Left renal pelvis (tissue), 4 donors: ENCODE results near the gene CLN6. TPM values are rescaled to one million over a fixed set of nuclear protein-coding genes. Genes with fewer than 3 reads are reported as not detected.
"Not testable (repeated sequence)": the region's sequence is repeated elsewhere in the genome, so short reads cannot be mapped to it uniquely, and the experiment has no call there.

ENCODE experiments used
- DNase-seq, 4 donors: peaks; one replicate each; pipeline ENCODE4 v3.0.0-alpha.2; 2013; ENCODE audit warnings: low read depth in 4 of 4, low spot score in 3 of 4
- polyA plus RNA-seq, 4 donors: library from polyadenylated mRNA; unstranded; fragments of 120-200 nt; gene quantifications; one replicate each; pipeline ENCODE4 v1.2.1, GENCODE V29; 2013; ENCODE audit not compliant: insufficient read length in 4 of 4

Gene CLN6
- polyA plus RNA-seq, 4 donors = 17.9 to 46.4 (median 33.8) TPM

- DNase-seq = no peak
These were observed 4.8 kb downstream of the CLN6 start for GRCh38 chr15:68224546-68225250.

DNA sequence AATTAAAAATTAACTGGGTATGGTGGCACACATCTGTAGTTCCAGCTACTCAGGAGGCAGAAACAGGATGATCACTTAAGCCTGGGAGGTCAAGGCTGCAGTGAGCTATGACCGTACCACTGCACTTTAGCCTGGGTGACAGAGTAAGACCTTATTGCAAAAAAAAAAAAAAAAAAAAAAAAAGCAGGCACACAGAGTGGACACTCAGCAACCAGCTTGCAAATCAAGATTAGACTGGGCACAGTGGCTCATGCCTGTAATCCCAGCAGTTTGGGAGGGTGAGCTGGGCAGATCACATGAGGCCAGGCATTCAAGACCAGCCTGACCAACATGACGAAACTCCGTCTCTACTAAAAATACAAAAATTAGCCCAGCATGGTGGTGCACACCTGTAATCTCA lies 5.4 kb downstream of the CLN6 start:
- DNase-seq = no peak

- no peak for DNase-seq
These were observed 6.4 kb downstream of the CLN6 start for GRCh38 chr15:68223171-68223570.

DNA sequence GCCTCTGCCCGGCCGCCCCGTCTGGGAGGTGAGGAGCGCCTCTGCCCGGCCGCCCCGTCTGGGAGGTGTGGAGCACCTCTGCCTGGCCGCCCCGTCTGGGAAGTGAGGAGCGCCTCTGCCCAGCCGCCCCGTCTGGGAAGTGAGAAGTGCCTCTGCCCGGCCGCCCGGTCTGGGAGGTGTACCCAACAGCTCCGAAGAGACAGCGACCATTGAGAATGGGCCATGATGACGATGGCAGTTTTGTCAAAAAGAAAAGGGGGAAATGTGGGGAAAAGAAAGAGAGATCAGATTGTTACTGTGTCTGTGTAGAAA lies 7.1 kb downstream of the CLN6 start:
- DNase-seq = not testable (repeated sequence)

DNA sequence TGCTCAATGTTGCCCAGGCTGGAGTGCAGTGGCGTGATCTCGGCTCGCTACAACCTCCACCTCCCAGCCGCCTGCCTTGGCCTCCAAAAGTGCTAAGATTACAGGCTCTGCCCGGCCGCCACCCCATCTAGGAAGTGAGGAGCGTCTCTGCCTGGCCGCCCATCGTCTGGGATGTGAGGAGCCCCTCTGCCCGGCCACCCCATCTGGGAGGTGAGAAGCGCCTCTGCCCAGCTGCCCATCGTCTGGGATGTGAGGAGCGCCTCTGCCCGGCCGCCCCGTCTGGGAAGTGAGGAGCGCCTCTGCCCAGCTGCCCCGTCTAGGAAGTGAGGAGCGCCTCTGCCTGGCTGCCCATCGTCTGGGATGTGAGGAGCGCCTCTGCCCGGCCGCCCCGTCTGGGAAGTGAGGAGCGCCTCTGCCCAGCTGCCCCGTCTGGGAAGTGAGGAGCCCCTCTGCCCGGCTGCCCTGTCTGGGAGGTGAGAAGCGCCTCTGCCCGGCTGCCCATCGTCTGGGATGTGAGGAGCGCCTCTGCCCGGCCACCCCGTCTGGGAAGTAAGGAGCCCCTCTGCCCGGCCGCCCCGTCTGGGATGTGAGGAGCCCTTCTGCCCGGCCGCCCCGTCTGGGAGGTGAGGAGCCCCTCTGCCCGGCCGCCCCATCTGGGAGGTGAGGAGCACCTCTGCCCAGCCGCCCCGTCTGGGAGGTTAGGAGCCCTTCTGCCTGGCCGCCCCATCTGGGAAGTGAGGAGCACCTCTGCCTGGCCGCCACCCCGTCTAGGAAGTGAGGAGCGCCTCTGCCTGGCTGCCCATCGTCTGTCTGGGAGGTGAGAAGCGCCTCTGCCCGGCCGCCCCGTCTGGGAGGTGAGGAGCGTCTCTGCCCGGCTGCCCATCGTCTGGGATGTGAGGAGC lies 7.7 kb downstream of the CLN6 start:
- DNase-seq = not testable (repeated sequence)

- no peak for DNase-seq
These were observed 8.6 kb downstream of the CLN6 start for GRCh38 chr15:68220967-68221366.

DNA sequence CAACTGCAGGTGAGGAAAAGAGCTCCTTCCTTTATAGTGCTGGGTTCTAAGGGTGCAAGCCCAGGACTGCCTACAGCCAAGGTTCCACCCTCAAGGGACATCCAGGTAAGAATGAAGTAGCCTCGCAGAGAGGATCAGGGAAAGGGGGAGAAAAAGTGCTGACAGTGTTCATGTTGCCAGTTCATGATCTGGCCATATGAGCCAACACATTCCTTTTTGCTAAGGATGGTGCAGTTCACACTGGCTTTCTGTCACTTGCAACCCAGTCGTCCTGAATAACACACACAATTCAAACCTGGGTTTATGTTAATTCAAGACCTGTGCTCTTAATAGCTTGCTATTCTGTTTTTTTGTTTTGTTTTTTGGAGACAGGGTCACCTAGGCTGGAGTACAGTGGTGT lies 9.0 kb downstream of the CLN6 start:
- no peak for DNase-seq

DNA sequence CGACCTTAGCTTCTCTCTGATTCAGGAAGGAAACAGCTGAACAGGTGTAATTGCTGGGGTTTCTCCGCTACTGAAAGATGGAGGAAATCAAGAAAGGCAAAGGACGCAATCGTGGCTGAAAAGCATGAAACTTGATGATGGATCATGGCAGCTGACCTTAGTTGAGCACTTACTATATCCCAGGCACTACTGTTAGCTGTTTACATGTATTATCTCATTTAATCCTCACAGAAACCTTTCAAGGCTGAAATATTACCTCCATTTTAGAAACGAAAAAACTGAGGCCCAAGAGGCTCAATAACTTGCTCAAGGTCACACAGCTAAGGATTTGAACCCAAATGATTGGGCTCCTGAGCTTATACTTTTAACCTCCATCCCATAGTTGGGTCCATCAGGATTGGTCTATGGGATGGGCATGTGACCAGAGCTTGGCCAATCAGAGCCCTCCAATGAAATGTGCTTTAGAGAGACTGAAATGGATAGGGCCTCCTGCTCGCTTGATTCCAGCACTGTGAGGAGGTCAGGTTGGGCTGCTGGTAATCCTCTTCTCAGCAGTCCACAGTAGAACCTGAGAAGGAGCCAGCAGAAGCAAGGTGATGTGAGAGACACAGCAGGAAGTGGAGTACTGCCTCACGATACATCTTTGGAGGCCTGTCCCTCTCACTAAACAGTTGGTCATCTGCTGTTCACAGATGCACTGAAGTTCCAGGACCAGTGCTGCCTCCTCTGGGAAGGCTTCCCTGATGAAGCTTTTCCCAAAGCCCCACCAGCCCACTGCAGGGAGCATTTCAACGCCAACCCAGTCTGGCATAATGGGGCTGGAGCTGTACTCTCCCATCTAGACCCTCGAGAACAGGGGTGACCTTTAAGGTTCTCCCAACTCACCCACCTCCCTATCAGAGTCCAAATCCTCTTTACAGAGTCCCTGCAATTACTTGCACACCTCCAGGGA lies 10.4 kb downstream of the CLN6 start:
- DNase-seq = no peak

GRCh38 chr15:68218331-68218730 lies 11.2 kb downstream of the CLN6 start:
- no peak for DNase-seq

DNA sequence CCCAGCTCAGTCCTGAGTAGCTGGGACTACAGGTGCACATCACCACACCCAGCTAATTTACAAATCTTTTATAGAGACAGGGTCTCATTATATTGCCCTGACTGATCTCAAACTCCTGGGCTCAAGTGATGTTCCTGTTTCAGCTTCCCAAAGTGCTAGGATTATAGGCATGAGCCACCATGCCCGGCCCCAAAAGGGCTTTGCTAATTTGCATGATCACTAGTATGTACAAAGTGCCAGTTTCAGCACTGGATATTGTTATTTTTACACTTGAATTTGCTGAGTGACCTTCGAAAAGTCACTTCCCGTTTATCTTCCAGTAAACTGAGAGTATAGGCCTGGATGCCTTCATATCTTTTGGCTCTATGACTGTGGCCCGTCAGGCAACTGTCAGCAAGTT lies 12.2 kb downstream of the CLN6 start:
- no peak for DNase-seq

DNA sequence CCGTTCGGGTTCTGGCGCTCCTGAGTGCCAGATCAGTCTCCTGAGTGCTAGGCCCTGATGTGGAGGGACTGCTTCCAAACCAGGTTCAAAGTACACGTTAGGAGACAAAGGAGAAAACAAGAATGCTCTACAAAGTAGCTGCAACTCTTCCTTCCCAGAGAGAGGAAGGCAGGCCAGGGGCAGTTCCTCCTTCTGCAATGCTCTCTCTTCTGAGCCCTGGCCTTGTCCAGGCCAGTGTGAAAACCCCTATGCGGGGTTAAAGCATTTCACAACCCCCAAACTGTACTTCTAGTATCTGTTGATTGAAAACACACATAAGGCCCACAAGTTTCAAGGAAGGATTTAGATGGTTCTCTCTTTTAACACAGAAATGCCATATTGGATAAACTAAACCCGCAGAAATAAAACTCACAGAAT lies 14.7 kb downstream of the CLN6 start:
- no peak for DNase-seq

DNA sequence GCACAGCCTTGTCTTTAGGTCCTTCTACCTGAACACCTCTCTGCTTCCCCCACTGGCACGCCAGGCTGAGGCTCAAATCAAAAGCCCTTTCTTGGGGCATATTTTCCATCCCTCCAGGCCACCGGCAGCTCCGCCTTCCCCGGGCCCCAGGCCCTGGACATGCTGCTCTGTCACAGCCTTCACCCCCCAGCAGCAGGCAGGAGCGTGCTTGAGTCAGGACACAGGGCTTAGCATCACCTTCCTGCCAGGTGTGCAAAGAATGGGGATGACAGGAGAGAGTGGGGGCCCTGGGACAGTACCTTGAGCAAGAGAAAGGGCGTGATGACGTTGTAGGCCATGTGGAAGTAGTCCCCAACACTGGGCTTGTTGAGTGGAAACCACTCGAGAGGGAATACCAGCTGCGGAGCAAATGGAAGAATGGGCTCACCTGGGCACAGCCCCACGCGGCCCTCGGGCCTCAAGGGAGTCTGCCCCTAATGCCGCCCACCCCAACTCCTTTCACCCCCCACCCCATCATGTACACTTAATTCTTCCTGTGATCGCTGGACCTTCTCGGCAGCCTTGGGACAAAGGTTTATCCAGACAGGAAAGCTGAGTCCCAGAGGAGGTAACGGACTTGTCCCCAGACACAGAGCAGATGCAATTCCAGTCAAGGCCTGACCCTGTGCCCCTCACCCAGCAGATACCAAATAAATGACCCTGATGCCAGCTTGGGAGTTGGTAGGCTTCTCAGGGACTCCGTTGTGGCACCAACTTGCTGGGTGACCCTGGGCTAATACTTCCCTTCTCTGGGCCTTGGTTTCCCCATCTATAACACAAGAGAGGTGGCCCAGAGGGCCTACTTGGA lies 15.3 kb downstream of the CLN6 start:
- no peak for DNase-seq

- DNase-seq = not testable (repeated sequence)
These were observed 16.1 kb downstream of the CLN6 start for GRCh38 chr15:68213491-68213845.

- no peak for DNase-seq
These were observed 17.7 kb downstream of the CLN6 start for GRCh38 chr15:68211656-68212320.

DNA sequence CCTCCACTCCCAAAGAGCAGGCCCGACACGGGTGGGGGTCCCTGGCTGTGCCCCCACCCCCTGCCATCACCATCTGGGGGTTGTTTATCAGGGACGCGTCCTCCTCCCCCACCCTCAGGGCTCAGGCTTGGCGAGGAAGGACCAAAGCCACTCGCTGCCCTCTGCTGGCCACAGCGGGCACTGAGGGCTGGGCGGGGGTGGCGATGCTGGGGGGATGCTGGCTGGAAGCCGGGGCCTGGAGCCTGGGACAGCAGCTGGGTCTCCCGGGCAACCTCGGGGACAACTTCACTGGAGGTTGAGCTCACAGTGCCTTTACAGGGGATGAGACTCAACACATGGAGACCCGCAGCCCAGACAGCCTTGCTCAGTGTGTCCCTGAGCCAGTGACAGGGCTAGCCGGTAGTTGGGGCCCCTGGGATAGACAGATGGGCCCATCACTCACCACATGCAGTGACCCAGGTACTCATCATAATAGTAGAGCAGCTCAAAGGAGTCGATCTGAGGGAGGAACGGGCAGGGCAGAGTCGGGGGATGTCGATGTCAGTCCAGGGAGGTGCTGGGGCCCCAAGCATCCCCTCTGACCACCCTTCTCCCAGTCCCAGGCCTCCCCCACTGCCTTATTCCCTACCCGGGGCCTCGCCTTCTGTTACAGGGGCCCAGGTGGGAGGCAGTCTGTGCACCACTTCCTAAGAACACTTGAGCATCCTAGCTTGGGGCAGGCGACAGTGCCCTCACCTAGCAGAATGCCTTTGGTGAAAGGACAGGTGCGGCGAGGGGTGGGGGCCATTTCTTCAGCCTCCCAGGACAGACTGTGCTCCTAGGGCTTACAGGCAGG lies 18.5 kb downstream of the CLN6 start:
- no peak for DNase-seq

DNA sequence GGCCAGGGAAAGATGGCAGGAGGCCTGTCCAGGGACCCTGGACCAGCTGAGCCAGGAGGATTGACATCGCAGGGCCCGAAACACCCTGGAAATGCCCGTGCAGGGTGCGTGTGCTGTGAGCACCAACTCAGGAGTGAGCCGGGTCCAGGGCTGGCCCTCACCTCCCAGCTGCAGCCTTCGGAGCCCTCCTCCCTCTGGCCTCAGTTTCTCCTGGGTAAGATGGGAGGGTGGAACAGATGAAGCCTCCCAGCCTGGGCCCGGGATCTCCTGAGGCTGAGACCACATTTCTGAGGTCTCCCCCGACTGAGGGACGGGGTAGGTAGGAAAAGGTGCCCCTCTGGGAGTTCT lies 19.1 kb downstream of the CLN6 start:
- DNase-seq = no peak

- DNase-seq = no peak
These were observed 19.7 kb downstream of the CLN6 start for GRCh38 chr15:68209735-68210408.

DNA sequence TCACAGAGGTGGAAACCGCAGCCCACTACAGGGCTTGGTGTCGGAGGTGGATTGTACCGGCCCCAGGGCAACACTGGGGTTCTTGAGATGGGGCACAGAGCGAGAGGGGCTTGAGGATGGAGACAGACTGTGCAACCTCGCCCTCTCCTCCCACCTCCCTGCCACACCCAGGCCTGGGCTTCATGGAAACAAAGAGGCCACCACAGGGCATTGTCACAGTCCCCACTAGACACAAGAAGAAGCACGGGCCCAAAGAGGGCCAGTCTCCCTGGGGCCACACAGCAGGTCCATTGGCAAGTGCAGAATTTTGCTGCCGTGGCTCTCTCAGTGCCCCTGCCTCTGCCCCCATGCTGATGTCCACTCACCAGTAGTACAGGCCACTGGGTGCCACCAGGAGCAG lies 20.3 kb downstream of the CLN6 start:
- no peak for DNase-seq
